Right atrium auricular region (tissue), 2 donors: ENCODE results near the gene DLG2. TPM values are rescaled to one million over a fixed set of nuclear protein-coding genes. Genes with fewer than 3 reads are reported as not detected.

ENCODE experiments used
- DNase-seq: peaks from one replicate; pipeline ENCODE4 v3.0.0-alpha.2; 2019; ENCODE audit warnings: low spot score
- H3K27ac ChIP-seq, 2 donors: fragments of 200-600 bp; sonication (generic); 1 replicate in 1 of 2; 2 replicates in 1 of 2; pipeline ENCODE4 v1.5.1; 2016 to 2019
- H3K27me3 ChIP-seq, 2 donors: fragments of 200-600 bp; sonication (generic); one replicate each; pipeline versions ENCODE4 v1.5.1 to v1.6.0; 2017 to 2019
- H3K36me3 ChIP-seq: fragments of 200-600 bp; sonication (generic); one replicate; pipeline ENCODE4 v1.5.1; 2016
- H3K4me1 ChIP-seq, 2 donors: fragments of 200-600 bp; sonication (generic); one replicate each; pipeline versions ENCODE4 v1.5.1 to v1.6.0; 2017 to 2019
- H3K4me3 ChIP-seq, 2 donors: fragments of 200-600 bp; sonication (generic); 1 replicate in 1 of 2; 2 replicates in 1 of 2; pipeline ENCODE4 v1.5.1; 2017 to 2019; ENCODE audit warnings: mild to moderate bottlenecking in 1 of 2, moderate library complexity in 1 of 2
- H3K9me3 ChIP-seq, 2 donors: fragments of 200-600 bp; sonication (generic); one replicate each; pipeline ENCODE4 v1.5.1; 2019
- total RNA-seq, 2 donors: library from RNA; depleted of rRNA; stranded (reverse); fragments of >200 nt; gene quantifications; one replicate each; pipeline ENCODE4 v1.1.0, GENCODE V29; 2016
- TF ChIP-seq, protein P1 (sequence below), 2 donors: fragments of 200-600 bp; sonication (generic); IDR thresholded peaks; one replicate each; pipeline ENCODE4 v1.5.1; 2019; ENCODE audit warnings: antibody characterized with exemption in 2 of 2

Gene DLG2
- total RNA-seq, 2 donors from 2014 or later = 6.6 to 6.7 TPM

GRCh38 chr11:83542861-83543260 lies 2084.3 kb downstream of the DLG2 start:
- no peaks in the 10 kb centered on the region for H3K4me1 ChIP-seq
- H3K36me3 ChIP-seq = no peaks in the 10 kb centered on the region
- no peaks in the 10 kb centered on the region for H3K27me3 ChIP-seq
- no peak overlapping the region for H3K4me3 ChIP-seq
- TF ChIP-seq, protein P1, sequence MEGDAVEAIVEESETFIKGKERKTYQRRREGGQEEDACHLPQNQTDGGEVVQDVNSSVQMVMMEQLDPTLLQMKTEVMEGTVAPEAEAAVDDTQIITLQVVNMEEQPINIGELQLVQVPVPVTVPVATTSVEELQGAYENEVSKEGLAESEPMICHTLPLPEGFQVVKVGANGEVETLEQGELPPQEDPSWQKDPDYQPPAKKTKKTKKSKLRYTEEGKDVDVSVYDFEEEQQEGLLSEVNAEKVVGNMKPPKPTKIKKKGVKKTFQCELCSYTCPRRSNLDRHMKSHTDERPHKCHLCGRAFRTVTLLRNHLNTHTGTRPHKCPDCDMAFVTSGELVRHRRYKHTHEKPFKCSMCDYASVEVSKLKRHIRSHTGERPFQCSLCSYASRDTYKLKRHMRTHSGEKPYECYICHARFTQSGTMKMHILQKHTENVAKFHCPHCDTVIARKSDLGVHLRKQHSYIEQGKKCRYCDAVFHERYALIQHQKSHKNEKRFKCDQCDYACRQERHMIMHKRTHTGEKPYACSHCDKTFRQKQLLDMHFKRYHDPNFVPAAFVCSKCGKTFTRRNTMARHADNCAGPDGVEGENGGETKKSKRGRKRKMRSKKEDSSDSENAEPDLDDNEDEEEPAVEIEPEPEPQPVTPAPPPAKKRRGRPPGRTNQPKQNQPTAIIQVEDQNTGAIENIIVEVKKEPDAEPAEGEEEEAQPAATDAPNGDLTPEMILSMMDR (IDR thresholded peaks at IDR 0.05) = no peak
- H3K9me3 ChIP-seq = no peaks in the 10 kb centered on the region
- no peak overlapping the region for H3K27ac ChIP-seq
- DNase-seq = no peak

DNA sequence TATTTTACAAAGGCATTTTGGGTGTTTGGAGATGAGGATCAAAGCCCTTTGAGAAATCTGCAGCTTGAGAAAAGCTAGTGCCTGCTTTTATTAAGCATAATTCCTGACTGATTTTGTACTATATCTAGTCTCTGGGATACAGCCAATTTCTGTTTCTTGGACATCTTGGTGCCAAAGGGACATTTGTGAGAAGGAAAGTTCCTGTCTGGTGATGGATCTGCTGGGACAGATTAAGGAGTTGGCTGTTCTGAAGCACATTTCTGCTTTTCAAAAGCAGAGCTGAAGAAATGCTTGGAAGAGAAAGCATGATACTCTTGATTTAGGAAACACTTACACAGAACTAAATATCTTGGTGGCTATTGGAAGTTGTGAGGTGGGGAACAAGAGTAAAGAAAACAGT lies 2086.4 kb downstream of the DLG2 start:
- H3K4me3 ChIP-seq = no peak overlapping the region
- no peaks in the 10 kb centered on the region for H3K4me1 ChIP-seq
- H3K36me3 ChIP-seq = no peaks in the 10 kb centered on the region
- no peaks in the 10 kb centered on the region for H3K27me3 ChIP-seq
- H3K27ac ChIP-seq = no peak overlapping the region
- TF ChIP-seq, protein P1 (IDR thresholded peaks at IDR 0.05) = no peak
- H3K9me3 ChIP-seq = no peaks in the 10 kb centered on the region
- DNase-seq = no peak

- Histone ChIP-seq H3K27me3 (no peaks in the 10 kb centered on the region), H3K9me3 (no peaks in the 10 kb centered on the region), H3K36me3 (no peaks in the 10 kb centered on the region), H3K4me3 (no peak overlapping the region), H3K27ac (no peak overlapping the region), H3K4me1 (no peaks in the 10 kb centered on the region)
- TF ChIP-seq, protein P1 (IDR thresholded peaks at IDR 0.05) = no peak
- DNase-seq = no peak
Measured at GRCh38 chr11:83540112-83540675, 2086.9 kb downstream of the DLG2 start.

DNA sequence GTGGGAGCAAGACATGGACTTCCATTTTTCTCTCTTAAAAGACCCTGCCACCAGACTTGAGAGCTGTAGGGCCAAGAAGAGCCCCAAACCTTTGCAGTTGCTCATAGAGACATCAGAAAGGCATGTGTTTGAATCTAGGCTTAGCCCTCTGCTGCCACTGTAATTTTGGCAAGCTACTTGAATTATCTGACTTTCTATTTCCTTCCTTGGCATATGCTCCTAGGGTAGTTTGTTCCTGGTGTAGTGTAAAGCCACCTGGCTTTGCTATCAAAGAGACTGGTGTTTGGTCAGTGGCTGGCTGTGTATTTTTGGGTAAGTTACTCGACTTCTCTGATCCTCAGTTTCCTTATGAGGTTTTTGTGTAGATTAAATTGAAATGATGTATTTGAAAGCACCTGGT lies 2088.9 kb downstream of the DLG2 start:
- H3K27ac ChIP-seq = no peak overlapping the region
- no peaks in the 10 kb centered on the region for H3K36me3 ChIP-seq
- no peak overlapping the region for H3K4me3 ChIP-seq
- no peaks in the 10 kb centered on the region for H3K9me3 ChIP-seq
- TF ChIP-seq, protein P1 (IDR thresholded peaks at IDR 0.05) = no peak
- no peaks in the 10 kb centered on the region for H3K4me1 ChIP-seq
- DNase-seq = no peak
- no peaks in the 10 kb centered on the region for H3K27me3 ChIP-seq

DNA sequence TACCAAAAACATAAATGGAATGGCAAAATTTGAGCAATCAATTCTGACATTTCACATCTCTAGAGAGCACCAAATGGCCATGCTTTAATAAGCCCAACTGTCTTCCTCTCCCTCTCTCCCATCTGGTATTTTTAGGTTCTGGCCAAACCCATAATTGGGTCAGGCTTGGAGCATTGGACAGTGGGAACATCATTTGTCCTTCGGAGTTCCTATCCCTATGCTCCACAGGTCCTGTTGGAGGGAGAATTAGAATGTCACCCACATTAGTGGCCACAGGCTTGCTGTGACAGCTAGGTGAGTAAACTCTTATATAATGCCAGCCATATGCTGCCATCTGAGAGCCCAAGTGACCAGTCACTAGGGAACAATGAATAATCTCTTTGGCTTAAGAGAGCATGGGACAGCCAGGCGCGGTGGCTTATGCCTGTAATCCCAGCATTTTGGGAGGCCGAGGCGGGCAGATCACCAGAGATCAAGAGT lies 2090.0 kb downstream of the DLG2 start:
- DNase-seq = no peak
- no peaks in the 10 kb centered on the region for H3K9me3 ChIP-seq
- H3K27ac ChIP-seq = no peak overlapping the region
- no peak overlapping the region for H3K4me3 ChIP-seq
- no peaks in the 10 kb centered on the region for H3K36me3 ChIP-seq
- H3K27me3 ChIP-seq = no peaks in the 10 kb centered on the region
- TF ChIP-seq, protein P1 (IDR thresholded peaks at IDR 0.05) = no peak
- H3K4me1 ChIP-seq = no peaks in the 10 kb centered on the region

- Histone ChIP-seq H3K27ac (no peak overlapping the region), H3K27me3 (no peaks in the 10 kb centered on the region), H3K36me3 (no peaks in the 10 kb centered on the region), H3K9me3 (no peaks in the 10 kb centered on the region), H3K4me3 (no peak overlapping the region), H3K4me1 (no peaks in the 10 kb centered on the region)
- DNase-seq = no peak
- TF ChIP-seq, protein P1 (IDR thresholded peaks at IDR 0.05) = no peak
Measured at GRCh38 chr11:83533166-83533565, 2094.0 kb downstream of the DLG2 start.
